BLaER1 (cell line): ENCODE results near the gene GPR42.

ENCODE experiments used
- H3K27ac ChIP-seq: shearing (Covaris generic); formaldehyde crosslinking; 2 replicates; pipeline ENCODE4 v1.8.1; 2022
- H3K27me3 ChIP-seq: shearing (Covaris generic); formaldehyde crosslinking; 2 replicates; pipeline ENCODE4 v1.8.1; 2022
- H3K36me3 ChIP-seq: shearing (Covaris generic); formaldehyde crosslinking; 2 replicates; pipeline ENCODE4 v1.8.1; 2022
- H3K4me1 ChIP-seq: shearing (Covaris generic); formaldehyde crosslinking; 2 replicates; pipeline ENCODE4 v1.8.1; 2022
- H3K4me2 ChIP-seq: shearing (Covaris generic); formaldehyde crosslinking; 2 replicates; pipeline ENCODE4 v1.8.1; 2022
- H3K4me3 ChIP-seq: shearing (Covaris generic); formaldehyde crosslinking; 2 replicates; pipeline ENCODE4 v1.8.1; 2022
- H3K9ac ChIP-seq: shearing (Covaris generic); formaldehyde crosslinking; 2 replicates; pipeline ENCODE4 v1.8.1; 2022
- H3K9me3 ChIP-seq: shearing (Covaris generic); formaldehyde crosslinking; 2 replicates; pipeline ENCODE4 v1.8.1; 2022
- H4K20me1 ChIP-seq: shearing (Covaris generic); formaldehyde crosslinking; 2 replicates; pipeline ENCODE4 v1.8.1; 2022
- Cebpa-rat ChIP-seq: shearing (Covaris generic); IDR thresholded peaks from 2 replicates; pipeline ENCODE4 v1.8.1; 2022

The GPR42 gene, protein sequence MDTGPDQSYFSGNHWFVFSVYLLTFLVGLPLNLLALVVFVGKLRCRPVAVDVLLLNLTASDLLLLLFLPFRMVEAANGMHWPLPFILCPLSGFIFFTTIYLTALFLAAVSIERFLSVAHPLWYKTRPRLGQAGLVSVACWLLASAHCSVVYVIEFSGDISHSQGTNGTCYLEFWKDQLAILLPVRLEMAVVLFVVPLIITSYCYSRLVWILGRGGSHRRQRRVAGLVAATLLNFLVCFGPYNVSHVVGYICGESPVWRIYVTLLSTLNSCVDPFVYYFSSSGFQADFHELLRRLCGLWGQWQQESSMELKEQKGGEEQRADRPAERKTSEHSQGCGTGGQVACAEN

DNA sequence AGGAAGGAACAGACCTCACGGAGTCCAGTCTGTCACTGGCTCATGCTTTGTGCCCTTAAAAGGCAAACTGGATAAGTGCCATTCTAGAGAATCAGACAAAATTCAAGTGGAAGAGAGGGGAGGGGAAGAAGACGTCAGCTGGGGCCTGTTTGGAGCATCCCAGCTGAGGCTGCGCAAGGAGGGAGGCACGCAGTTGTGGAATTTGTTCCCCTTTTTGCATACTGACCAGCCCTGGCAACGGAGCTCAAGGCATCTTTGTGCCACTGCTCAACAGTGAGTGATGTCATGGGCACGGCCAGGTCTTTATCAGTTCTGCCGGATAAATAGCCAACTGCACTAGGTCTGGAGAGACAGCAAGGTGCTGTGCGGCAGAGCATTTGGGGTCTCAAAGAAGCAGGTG is at the start of gene GPR42:
Gene GPR42 (plus strand): TSS at position 347 of the 400 bp plus-strand sequence. CDS start 292 bp downstream, outside the sequence.
- no peak within 1 kb of the TSS for H3K4me2 ChIP-seq
- H3K9me3 ChIP-seq = no peaks in the 10 kb centered on the region
- no peaks in the 10 kb centered on the region for H4K20me1 ChIP-seq
- no peaks in the 10 kb centered on the region for H3K4me1 ChIP-seq
- no peak for TF ChIP-seq Cebpa-rat
- no peaks in the 10 kb centered on the region for H3K27me3 ChIP-seq
- H3K36me3 ChIP-seq = no peaks in the 10 kb centered on the region
- H3K4me3 ChIP-seq = no peak within 1 kb of the TSS
- H3K9ac ChIP-seq = no peak within 1 kb of the TSS
- H3K27ac ChIP-seq = no peak within 1 kb of the TSS

DNA sequence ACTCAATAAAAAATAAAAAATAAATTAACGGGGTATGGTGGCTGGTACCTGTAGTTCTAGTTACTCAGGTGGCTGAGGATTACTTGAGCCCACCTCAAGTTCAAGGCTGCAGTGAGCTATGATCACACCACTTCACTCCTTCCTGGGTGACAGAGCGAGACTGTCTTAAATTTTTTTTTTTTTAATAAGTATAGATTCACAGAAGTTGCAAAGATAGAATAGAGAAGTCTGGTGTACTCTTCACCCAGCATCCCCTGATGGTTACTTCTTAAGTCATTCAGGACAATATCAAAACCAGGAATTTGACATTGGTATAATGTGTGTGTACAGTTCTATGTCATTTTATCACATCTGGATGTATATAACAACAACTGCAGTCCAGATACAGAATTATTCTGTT is 49.6 kb upstream of the GPR42 start:
- Histone ChIP-seq H3K27ac (peak overlapping the region; percentile 97), H3K9ac (peak overlapping the region; percentile 84), H3K36me3 (no peaks in the 10 kb centered on the region), H3K4me1 (peaks cover 81% of the 10 kb centered on the region), H3K4me3 (no peak overlapping the region), H3K27me3 (no peaks in the 10 kb centered on the region), H3K4me2 (peak overlapping the region; percentile 95), H4K20me1 (no peaks in the 10 kb centered on the region), H3K9me3 (peaks cover 9% of the 10 kb centered on the region)
- TF ChIP-seq Cebpa-rat = no peak

DNA sequence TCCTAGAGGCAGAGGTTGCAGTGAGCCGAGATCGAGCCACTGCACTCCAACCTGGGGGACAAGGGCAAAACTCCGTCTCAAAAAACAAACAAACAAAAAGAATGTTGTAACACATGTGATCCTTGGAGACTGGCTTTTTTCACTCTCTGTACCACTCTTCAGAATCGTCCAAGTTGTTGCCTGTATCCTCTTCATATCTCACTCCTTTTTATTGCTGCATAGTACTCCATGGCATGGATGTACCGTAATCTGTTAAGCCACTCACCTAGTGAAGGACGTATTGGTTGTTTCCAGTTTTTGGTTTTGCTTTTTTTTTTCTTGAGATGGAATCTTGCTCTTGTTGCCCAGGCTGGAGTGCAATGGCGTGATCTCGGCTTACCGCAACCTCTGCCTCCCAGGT is 48.9 kb upstream of the GPR42 start:
- Histone ChIP-seq H3K4me3 (no peak overlapping the region), H3K4me1 (peaks cover 81% of the 10 kb centered on the region), H4K20me1 (no peaks in the 10 kb centered on the region), H3K4me2 (peak overlapping the region; percentile 95; the same call in 1 of the 2 replicates), H3K27me3 (no peaks in the 10 kb centered on the region), H3K9me3 (peaks cover 9% of the 10 kb centered on the region), H3K27ac (peak overlapping the region; percentile 97), H3K9ac (no peak overlapping the region), H3K36me3 (no peaks in the 10 kb centered on the region)
- TF ChIP-seq Cebpa-rat = no peak

DNA sequence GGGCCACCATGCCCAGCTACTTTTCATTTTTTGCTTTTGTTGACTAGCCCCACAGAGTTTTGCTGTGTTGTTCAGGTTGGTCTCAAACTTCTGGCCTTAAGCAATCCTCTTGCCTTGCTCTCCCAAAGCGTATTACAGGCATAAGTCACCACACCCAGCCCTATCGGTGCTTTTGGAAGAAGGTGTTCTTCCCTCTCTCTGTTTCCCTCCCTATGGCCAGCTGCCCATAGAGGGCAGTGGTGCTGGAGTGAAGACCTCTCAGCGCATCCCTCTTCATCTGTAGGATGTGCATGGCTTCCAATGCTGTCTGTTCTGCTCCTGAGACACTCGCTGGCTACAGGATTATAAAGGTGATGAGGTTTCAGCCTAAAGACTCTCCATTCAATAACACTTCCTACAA is 43.2 kb upstream of the GPR42 start:
- no peak for TF ChIP-seq Cebpa-rat
- Histone ChIP-seq H3K27me3 (no peaks in the 10 kb centered on the region), H3K36me3 (peaks cover 8% of the 10 kb centered on the region), H3K9me3 (no peaks in the 10 kb centered on the region; the same call in 1 of the 2 replicates), H3K4me2 (peak overlapping the region; percentile 99), H3K4me3 (no peak overlapping the region), H3K9ac (0 out of 2 replicates have a peak overlapping the region, but pooled peaks have one; percentile 91), H4K20me1 (peaks cover 19% of the 10 kb centered on the region), H3K4me1 (peaks cover 74% of the 10 kb centered on the region), H3K27ac (peak overlapping the region; percentile 92; the same call in 1 of the 2 replicates)

DNA sequence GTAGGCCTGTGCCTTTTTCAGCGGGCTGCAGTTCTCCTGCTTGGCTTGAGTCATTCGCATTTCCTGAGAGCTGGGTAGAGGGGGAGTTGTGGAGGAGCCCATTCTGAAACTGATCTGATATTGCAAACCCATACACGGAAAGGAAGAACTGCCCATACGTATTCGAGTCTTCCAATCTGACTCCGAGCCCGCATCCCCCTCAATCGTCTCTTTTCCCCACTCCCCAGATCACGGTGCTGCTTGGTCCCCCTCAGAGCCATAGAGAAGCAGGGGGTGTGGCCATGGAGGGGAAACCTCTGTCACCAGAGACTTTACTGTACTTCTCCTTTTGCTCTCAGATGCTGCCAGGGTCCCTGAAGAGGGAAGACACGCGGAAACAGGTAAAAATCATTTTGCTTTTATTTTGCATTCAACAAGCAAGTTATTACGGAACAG is 42.0 kb upstream of the GPR42 start, which contains the start of gene CD22:
Gene CD22 (plus strand): TSS at position 337 of the 435 bp plus-strand sequence. CDS start 2,854 bp downstream, outside the sequence.
- H3K4me1 ChIP-seq = peaks cover 74% of the 10 kb centered on the region
- H3K36me3 ChIP-seq = peaks cover 20% of the 10 kb centered on the region
- H4K20me1 ChIP-seq = peaks cover 31% of the 10 kb centered on the region
- H3K4me3 ChIP-seq = peak within 1 kb of the TSS; percentile 90
- peak within 1 kb of the TSS; percentile 92 for H3K27ac ChIP-seq
- no peak for TF ChIP-seq Cebpa-rat
- H3K9ac ChIP-seq = peak within 1 kb of the TSS; percentile 91
- H3K27me3 ChIP-seq = no peaks in the 10 kb centered on the region
- no peaks in the 10 kb centered on the region; the same call in 1 of the 2 replicates for H3K9me3 ChIP-seq
- peak within 1 kb of the TSS; percentile 99 for H3K4me2 ChIP-seq

DNA sequence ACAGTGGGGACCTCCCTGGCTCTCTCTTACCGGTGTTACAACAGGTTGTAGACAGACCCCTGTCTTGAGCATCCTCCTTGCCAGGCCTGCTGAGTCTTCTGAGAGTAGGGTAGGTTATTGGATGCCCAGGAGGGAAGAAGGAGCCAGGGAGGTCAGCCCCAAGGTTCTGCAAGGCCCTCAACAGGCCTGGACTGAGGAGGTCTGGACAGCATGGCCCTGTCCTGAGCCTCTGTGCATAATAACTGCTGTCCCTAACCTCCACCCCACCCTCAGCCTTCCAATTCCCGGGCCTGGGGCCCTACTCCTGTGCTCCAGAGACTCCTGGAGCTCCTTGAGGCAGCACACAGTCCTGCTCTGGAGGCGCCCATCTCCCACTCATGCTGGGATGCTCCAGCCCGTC is 41.5 kb upstream of the GPR42 start:
- peak overlapping the region; percentile 92 for H3K27ac ChIP-seq
- TF ChIP-seq Cebpa-rat = no peak
- peaks cover 36% of the 10 kb centered on the region for H4K20me1 ChIP-seq
- H3K4me1 ChIP-seq = peaks cover 74% of the 10 kb centered on the region
- H3K36me3 ChIP-seq = peaks cover 25% of the 10 kb centered on the region
- peak overlapping the region; percentile 99 for H3K4me2 ChIP-seq
- no peaks in the 10 kb centered on the region; the same call in 1 of the 2 replicates for H3K9me3 ChIP-seq
- peak overlapping the region; percentile 91 for H3K9ac ChIP-seq
- H3K27me3 ChIP-seq = no peaks in the 10 kb centered on the region
- H3K4me3 ChIP-seq = peak overlapping the region; percentile 90

DNA sequence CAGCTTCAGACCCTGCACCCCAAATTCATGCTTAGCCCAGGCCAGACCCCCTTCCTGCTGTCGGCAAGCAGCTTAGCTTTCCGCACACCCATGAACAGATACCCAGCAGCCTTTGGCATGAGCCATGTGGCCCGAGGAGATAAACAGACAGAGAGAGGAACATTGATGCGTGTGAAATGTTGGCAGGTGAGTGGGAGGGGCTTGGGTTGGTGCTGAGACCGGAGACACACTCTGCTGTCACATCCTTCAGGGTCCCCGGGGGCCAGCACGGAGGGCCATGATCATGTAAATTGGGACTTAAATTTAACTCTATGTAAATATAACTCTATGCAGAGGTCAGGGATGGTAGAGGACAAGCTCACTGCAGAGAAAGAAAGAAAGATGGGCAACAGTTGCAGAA is 40.4 kb upstream of the GPR42 start:
- peaks cover 36% of the 10 kb centered on the region for H3K36me3 ChIP-seq
- H3K4me1 ChIP-seq = peaks cover 83% of the 10 kb centered on the region
- H3K27ac ChIP-seq = peak overlapping the region; percentile 92
- H3K4me3 ChIP-seq = peak overlapping the region; percentile 90
- peak overlapping the region; percentile 91 for H3K9ac ChIP-seq
- H3K27me3 ChIP-seq = no peaks in the 10 kb centered on the region
- TF ChIP-seq Cebpa-rat = no peak
- H3K4me2 ChIP-seq = peak overlapping the region; percentile 99
- no peaks in the 10 kb centered on the region; the same call in 1 of the 2 replicates for H3K9me3 ChIP-seq
- H4K20me1 ChIP-seq = peaks cover 47% of the 10 kb centered on the region

DNA sequence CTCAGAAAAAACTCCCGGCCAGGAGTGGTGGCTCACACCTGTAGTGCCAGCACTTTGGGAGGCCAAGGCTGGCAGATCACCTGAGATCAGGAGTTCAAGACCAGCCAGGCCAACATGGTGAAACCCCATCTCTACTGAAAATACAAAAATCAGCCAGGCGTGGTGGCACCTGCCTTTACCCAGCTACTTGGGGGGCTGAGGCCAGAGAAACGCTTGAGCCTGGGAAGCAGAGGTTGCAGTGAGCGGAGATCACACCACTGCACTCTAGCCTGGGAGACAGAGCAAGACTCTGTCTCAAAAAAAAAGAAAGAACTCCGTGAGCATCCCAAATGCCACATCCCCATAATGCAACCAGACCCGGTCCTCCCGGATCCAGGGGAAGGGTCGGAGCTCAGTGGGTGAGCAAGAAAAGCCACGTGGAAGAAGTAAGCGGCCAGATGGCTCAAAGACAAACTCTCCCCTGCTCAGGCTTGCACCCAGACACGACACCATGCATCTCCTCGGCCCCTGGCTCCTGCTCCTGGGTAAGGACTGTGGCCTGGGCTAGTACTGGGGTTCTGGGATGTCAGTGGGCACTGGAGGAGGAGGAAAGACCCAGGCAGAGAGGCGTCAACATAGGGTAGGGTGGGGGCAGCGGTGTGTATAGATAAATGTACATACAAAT is 39.2 kb upstream of the GPR42 start:
- TF ChIP-seq Cebpa-rat = no peak
- H3K27ac ChIP-seq = peak overlapping the region; percentile 92
- H3K27me3 ChIP-seq = no peaks in the 10 kb centered on the region
- H3K9me3 ChIP-seq = no peaks in the 10 kb centered on the region; the same call in 1 of the 2 replicates
- H3K36me3 ChIP-seq = peaks cover 48% of the 10 kb centered on the region
- peak overlapping the region; percentile 91 for H3K9ac ChIP-seq
- peaks cover 91% of the 10 kb centered on the region for H3K4me1 ChIP-seq
- peaks cover 60% of the 10 kb centered on the region for H4K20me1 ChIP-seq
- peak overlapping the region; percentile 90 for H3K4me3 ChIP-seq
- peak overlapping the region; percentile 99 for H3K4me2 ChIP-seq

DNA sequence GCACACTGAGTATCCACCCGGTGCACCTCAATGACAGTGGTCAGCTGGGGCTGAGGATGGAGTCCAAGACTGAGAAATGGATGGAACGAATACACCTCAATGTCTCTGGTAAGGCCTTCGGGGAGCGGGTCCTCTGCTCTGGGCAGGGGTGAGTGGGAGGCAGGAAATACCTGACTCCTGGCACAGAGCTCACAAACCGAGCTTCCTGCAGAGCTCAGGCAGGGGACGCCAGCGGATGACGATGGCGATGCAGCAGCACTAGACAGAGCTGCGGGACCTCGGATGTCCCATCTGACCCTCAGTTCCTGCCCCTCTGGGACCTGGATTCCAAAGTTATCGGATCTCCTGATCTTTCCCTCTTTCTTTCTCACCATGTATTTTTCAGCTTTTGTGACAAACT is 38.1 kb upstream of the GPR42 start:
- Histone ChIP-seq H3K4me1 (peaks cover 91% of the 10 kb centered on the region), H4K20me1 (peaks cover 71% of the 10 kb centered on the region), H3K4me2 (peak overlapping the region; percentile 99), H3K36me3 (peaks cover 59% of the 10 kb centered on the region), H3K27ac (peak overlapping the region; percentile 92), H3K27me3 (no peaks in the 10 kb centered on the region), H3K9me3 (no peaks in the 10 kb centered on the region), H3K4me3 (peak overlapping the region; percentile 90), H3K9ac (peak overlapping the region; percentile 91)
- no peak for TF ChIP-seq Cebpa-rat
